GM03348 (cell line): ENCODE measurements around the gene ATXN7L3.

Source experiments
- DNase-seq: peaks from one replicate; pipeline ENCODE4 v3.0.0; 2012; ENCODE audit warnings: low spot score

Gene ATXN7L3

GRCh38 chr17:44218344-44219107, 18.8 kb upstream of the ATXN7L3 start:
- DNase-seq = peak; percentile 97

GRCh38 chr17:44217738-44218343, 18.2 kb upstream of the ATXN7L3 start:
- no peak for DNase-seq

- DNase-seq = no peak
Measured at GRCh38 chr17:44216694-44217093, 17.0 kb upstream of the ATXN7L3 start.

- DNase-seq = no peak
Measured at GRCh38 chr17:44216173-44216572, 16.5 kb upstream of the ATXN7L3 start.

- no peak for DNase-seq
Measured at GRCh38 chr17:44214896-44215295, 15.2 kb upstream of the ATXN7L3 start.

- no peak for DNase-seq
Measured at GRCh38 chr17:44214230-44214494, 14.5 kb upstream of the ATXN7L3 start.

- no peak for DNase-seq
Measured at GRCh38 chr17:44213403-44214229, 13.9 kb upstream of the ATXN7L3 start.

GRCh38 chr17:44212507-44213402, 13.1 kb upstream of the ATXN7L3 start:
- DNase-seq = no peak

- no peak for DNase-seq
Measured at GRCh38 chr17:44211281-44212265, 11.9 kb upstream of the ATXN7L3 start.

GRCh38 chr17:44210342-44211192, 10.9 kb upstream of the ATXN7L3 start:
- peak; percentile 93 for DNase-seq

- DNase-seq = no peak
Measured at GRCh38 chr17:44209786-44210341, 10.2 kb upstream of the ATXN7L3 start.

GRCh38 chr17:44207743-44208142, 8.1 kb upstream of the ATXN7L3 start:
- DNase-seq = no peak

GRCh38 chr17:44207319-44207718, 7.6 kb upstream of the ATXN7L3 start:
- DNase-seq = no peak

- DNase-seq = no peak
Measured at GRCh38 chr17:44206825-44207155, 7.1 kb upstream of the ATXN7L3 start.

GRCh38 chr17:44205962-44206824, 6.5 kb upstream of the ATXN7L3 start:
- no peak for DNase-seq

- DNase-seq = peak; percentile 40
Measured at GRCh38 chr17:44204441-44204882, 4.8 kb upstream of the ATXN7L3 start.

GRCh38 chr17:44203731-44204440, 4.2 kb upstream of the ATXN7L3 start:
- peak; percentile 70 for DNase-seq

GRCh38 chr17:44202756-44203155, 3.1 kb upstream of the ATXN7L3 start:
- DNase-seq = no peak
